Endometrium (tissue), 2 donors: ENCODE data around the gene PRELP.
"Not testable (repeated sequence)": the region's sequence is repeated elsewhere in the genome, so short reads cannot be mapped to it uniquely, and the experiment has no call there.

Experiments
- FAIRE-seq: peaks from 2 replicates; lab custom pipeline; 2012; peaks lifted over from hg19 to GRCh38; lab: Jason Lieb, UNC
- donor health status: control.
- donor health status: control.

The PRELP gene

GRCh38 chr1:203507759-203508158 lies 32.2 kb downstream of the PRELP start:
- no peak for FAIRE-seq

GRCh38 chr1:203508463-203509073 lies 33.0 kb downstream of the PRELP start:
- FAIRE-seq: no peak

DNA sequence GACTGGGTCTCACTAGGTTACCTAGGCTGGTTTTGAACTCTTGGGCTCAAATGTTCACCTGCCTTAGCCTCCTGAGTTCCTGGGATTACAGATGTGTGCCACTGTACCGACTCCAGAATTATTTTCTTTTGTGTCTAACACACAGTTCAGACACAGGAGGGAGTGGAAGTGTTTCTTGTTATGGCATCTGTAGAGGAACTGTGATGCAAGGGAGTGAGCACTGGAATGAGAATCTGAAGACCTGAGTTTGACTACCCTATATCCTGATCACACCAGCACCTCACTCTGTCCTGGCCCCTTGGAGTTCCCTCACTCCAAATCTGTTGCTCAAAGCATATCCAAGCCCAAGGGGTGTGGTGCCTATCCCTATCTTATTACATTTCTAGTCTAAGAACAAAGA lies 33.5 kb downstream of the PRELP start:
- FAIRE-seq: no peak

DNA sequence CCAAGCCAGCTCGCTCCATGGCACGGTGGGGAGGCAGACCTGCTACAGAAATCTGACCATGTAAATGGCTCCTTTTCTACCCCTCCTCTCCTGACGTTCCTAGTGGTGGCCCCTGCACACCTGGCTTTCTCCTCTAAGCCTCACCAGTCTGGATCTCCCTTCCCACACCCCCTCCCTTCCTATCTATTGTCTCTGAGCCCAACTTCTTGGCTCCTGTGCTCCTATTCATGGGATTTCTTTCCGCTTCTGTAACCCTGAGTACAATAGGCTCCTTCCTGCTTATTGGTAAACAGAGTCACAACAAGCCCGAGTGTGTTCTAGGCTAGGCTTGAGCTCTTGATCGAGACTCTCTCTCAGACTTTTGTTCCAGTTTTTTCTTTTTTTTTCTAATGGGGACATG lies 35.9 kb downstream of the PRELP start:
- no peak for FAIRE-seq

DNA sequence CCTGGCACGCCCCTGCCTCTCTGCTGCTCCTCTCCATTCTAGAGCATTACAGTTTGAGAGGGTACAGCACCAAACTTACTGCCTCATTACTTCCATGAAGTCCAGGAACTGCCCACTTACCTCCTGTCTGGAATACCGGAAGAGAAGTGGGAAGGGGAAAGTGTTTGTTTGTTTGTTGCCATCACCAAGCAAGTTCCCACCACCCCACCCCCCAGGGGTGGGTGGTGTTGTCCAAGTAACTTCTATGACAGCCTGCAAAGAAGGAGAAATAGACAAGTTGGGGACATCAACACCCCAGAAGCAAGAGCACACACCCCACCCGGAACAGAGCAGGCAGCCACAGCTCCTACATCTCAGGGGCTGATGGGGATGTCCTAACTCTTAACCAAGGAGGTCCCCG lies 36.3 kb downstream of the PRELP start:
- FAIRE-seq: no peak

DNA sequence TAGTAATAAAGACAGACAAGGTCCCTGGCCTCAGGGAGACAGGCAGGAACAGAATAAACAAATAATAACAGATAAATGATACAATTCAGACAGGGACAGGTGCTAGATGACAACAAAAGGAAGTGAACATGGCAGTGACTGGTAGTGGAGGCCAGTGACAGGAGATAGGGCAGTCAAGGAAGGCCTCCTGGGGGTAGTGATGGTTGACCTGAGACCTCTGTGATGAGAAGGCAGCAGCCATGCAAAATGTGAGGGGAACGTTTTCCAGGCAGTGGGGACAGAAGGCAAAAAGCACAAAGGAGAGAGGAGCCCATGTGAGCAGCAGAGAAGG lies 36.9 kb downstream of the PRELP start:
- FAIRE-seq: no peak

DNA sequence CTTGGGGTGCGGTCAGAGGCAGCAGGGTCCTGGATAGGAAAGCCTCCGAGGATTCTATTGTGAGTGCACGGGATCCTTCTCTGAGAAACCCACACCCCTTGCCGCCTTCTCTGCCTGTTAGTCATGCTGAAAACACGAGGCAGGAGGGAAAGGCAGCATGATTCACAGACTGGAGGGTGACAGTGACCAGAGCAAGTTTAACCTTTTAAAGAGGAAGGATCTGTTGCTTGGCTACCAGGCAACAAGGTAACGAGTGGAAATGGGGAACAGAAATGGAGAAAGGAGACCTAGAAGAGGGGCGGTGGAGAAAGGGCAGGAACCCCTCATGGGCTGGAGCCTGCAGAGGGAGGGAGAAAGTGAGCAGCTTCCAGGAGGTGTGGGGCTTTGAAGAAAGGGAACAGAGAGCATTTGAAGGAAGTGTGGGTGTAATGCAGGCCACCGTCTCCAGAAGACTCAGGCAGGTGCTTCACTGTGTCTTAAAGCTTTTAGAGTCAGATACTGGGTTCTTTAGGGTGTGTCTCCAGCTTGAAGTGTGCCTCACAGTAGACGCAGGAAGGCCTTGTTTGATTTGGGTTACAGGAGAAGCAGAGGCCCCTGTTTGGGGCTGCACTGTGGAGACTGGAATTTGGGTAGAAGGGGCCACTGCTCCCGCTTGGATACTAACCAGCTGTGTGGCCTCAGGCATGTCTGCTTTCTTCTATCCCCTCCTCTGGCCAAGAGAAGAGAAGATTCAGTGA lies 37.4 kb downstream of the PRELP start:
- peak; percentile 48 for FAIRE-seq

DNA sequence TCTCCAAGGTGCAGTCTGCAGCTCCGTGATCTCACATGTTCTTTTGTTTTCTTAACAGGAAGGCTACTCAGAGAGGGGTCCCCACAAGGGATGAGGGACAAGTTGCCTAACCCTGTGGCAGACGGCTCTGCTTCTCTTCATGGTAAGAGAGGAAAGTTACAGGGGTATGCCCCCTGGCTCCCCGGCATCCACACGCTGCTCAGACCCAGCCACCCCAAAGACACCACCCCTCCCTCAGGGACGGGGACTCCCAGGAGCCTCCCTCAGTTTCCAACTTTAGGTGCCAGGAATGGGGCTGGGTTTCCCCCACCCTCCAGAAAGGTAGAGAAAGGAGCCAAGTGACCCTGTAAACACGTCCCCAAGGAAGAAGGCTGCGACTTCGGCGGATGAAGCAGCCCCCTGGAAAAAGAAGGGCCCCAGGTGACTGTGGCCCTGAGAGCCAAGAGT lies 38.0 kb downstream of the PRELP start:
- FAIRE-seq: no peak

DNA sequence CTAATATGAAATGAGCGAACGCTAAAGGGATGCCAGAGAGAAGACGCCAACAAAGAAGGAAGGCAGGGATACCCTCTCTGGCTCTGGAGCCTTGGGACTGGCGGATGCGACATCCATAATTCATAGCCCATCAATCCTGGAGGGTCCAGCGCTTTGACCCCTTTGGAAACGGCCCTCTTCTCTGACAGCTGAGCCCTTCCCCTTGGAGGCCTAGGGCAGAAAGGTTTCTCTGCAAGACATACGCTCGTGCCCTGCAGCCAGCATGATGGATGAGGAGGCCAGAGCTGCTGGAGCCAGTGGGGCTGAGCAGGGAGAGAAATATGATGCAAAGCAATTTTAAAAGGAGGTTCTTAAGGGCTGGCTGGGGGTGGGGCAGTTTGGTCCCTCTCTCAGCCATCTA lies 40.6 kb downstream of the PRELP start:
- FAIRE-seq: no peak

- FAIRE-seq: no peak
These were observed 41.3 kb downstream of the PRELP start for GRCh38 chr1:203516906-203517305.

DNA sequence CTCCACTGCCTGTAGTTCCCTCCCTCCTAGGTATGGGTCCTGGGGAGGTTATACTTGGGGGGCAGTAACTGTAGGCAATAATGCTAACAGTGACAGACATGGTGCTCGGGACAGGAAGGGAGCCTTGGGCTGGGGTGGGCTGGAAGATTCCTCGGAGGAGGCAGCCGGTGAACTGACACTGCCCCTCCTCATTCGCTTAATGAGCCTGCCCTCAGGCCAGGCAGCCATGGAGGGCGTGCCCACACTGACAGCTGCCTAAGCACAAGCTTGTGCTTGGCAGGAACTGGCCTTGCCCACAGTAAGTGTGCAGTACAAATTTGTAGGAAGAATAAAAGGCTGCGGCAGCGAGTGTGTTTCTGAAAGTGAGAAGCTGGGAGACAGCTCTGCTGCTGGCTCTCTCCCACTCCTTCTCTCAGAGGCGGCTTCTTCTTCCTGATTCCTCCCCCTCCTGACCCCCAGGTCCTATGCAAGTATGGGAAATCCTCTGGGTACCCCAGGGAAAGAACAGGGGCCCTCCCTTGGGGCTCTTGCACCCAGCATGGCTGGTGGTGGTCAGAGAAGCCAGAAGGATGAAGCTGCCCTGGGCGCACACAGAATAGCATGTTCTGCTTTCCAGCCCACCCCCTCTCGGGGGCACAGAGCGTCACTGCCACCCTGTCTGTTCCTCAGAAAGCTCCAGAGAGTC lies 42.0 kb downstream of the PRELP start:
- FAIRE-seq: no peak

- not testable (repeated sequence) for FAIRE-seq
These were observed 42.5 kb downstream of the PRELP start for GRCh38 chr1:203518139-203518538.

GRCh38 chr1:203518541-203518940 lies 42.9 kb downstream of the PRELP start:
- FAIRE-seq: no peak

DNA sequence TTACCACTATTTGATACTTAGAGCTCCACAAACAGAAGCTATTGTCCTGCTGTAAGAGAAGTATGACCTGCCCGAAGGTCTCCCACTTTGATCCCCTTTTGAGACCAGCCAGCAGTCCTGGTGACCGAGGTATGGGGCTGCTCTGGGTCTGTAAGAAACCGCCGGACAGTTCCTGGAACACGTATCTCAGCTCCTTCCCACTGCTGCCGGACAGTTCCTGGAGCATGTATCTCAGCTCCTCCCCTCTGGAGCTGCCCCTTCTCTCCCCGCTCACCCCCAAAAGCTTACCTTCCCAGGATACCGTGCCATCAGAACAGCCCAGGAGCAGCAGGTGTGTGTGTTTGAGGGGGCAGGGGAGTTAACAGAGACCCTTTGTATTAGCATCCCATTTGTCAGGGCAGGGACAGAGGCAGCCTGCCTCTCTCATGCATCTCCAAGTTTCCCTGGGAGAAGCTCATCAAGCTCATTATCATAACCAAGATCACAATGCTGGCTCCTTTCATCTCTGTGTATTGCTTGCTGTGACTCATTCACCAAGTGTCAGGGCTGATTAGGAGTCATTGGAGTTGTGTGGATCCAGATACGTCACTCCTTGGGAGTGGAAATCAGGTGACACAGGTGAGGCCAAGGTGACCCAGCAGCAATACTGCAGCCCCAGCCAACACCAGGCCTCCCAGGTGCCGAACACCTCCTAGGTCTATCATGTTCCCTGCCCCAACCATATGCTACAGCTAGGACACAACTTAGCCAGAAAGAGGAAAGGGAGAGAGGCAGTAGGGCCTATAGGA lies 43.6 kb downstream of the PRELP start:
- FAIRE-seq: no peak

- FAIRE-seq: no peak
These were observed 44.3 kb downstream of the PRELP start for GRCh38 chr1:203519896-203520295.

DNA sequence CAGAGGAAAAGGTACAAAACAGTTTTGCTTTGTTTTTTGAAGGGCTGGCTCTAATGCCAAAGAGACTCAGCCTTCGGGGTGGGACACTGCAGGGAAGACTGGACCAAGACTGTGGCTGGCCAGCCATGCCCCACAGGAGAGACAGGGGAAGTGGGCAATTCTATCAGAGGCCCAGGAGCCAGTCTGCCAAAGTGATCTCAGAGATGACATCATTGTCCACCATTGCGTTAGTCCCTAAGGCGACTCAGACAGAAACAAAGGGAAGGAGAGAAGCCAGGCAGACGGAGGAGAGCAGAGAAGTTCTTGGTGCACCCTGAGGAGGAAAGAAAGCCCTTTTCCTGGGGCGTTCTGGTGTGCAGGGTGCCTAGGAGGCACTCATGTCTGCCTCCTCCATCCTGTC lies 44.7 kb downstream of the PRELP start:
- no peak for FAIRE-seq

GRCh38 chr1:203521074-203521794 lies 45.6 kb downstream of the PRELP start:
- FAIRE-seq: no peak

- FAIRE-seq: no peak
These were observed 46.2 kb downstream of the PRELP start for GRCh38 chr1:203521812-203522211.

GRCh38 chr1:203522237-203522636 lies 46.6 kb downstream of the PRELP start:
- no peak for FAIRE-seq

GRCh38 chr1:203523667-203524066 lies 48.1 kb downstream of the PRELP start:
- no peak for FAIRE-seq

- FAIRE-seq: no peak
These were observed 48.5 kb downstream of the PRELP start for GRCh38 chr1:203524152-203524551.

- FAIRE-seq: no peak
These were observed 49.2 kb downstream of the PRELP start for GRCh38 chr1:203524824-203525223.
